ENCODE results near the gene MT1A. TPM values are rescaled to one million over a fixed set of nuclear protein-coding genes. Genes with fewer than 3 reads are reported as not detected.

MT1A gene
- total and polyA plus RNA-seq, 2 donors (not counting 3 experiments of a cell fraction or from before 2014, with no cell fraction given), result 6.5 to 8.4 TPM

DNA sequence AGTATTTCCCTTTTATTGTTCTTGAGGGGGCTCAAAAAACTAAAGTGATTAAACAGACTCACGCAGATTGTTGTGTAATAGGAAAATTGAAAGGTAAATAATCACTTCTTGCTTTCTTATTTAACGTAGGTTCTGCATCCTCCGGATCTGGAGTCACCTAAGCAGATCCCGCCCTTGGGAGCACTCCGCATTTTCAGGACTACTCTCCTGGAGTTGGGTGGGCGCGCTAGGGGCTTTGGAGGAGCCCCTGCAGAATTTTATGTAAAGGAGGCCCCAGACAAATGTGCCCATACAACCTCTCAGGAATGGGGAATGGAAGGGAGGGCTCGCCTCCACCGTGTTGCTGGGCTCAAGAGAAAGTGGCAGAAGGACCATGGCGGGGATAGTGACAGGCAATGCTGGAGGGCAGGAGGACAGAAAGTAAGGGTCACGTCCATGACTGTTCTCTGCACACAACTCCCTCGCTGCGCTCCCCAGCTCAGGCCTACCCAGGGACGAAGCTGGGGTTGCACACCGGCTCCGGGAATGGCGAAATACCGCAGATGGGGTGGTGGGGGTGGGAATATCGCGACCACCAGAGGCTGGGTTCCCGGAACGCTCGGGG, 21.8 kb upstream of the MT1A start:
- dilution Hi-C loops (cut with MboI; ENCODE audit: extremely low pct_ligation_motif_present, low sequenced_read_pairs) (no loop called here), intact Hi-C loops (cut with micrococcal nuclease) (no loop called here)
- Histone ChIP-seq H3K9me3 (replicated peaks; ENCODE audit: control insufficient read depth, insufficient read depth, low read length) (no peaks in the 10 kb centered on the region), H2AFZ (ENCODE audit: low read depth, low read length) (peak overlapping the region; percentile 97), H3K79me2 (ENCODE audit: control insufficient read depth, insufficient read depth, low read length) (peaks cover 14% of the 10 kb centered on the region), H3K4me3 (replicated peaks in 1 of 3; ENCODE audit: insufficient read depth in 1 of 3, low read depth in 1 of 3, low read length in 3 of 3) (peak overlapping the region in 2 of 3 experiments; percentile 31 to 41), H3K36me3 (ENCODE audit: control insufficient read depth in 2 of 2, extremely low read depth in 1 of 2, insufficient read depth in 2 of 2, low read length in 2 of 2) (no peaks in the 10 kb centered on the region), H4K20me1 (replicated peaks; ENCODE audit: control insufficient read depth, extremely low read depth, insufficient read depth, low read length) (no peaks in the 10 kb centered on the region), H3K27me3 (ENCODE audit: control insufficient read depth in 2 of 2, insufficient read depth in 2 of 2, low read length in 2 of 2) (no peaks in the 10 kb centered on the region), H3K27ac (ENCODE audit: insufficient read depth, low read depth, low read length) (peak overlapping the region; percentile 19), H3K9me1 (replicated peaks; ENCODE audit: control insufficient read depth, extremely low read depth, insufficient read depth, low read length) (no peaks in the 10 kb centered on the region), H3K9ac (replicated peaks; ENCODE audit: extremely low read depth, insufficient read depth, low read length) (no peak overlapping the region), H3K4me1 (ENCODE audit: control insufficient read depth, extremely low read depth, insufficient read depth, low read length) (peaks cover 58% of the 10 kb centered on the region), H3K4me2 (ENCODE audit: insufficient read depth, low read length) (peak overlapping the region; percentile 93)
- no TSS peak for BruUV-seq (replicated peaks)
- DNase-seq (ENCODE audit: low read depth, low spot score) (no peak), FAIRE-seq (no peak)
- TF ChIP-seq POLR2A (IDR thresholded peaks at IDR 0.05; ENCODE audit: low read depth, low read length), result no peak
- TF ChIP-seq, protein P1, sequence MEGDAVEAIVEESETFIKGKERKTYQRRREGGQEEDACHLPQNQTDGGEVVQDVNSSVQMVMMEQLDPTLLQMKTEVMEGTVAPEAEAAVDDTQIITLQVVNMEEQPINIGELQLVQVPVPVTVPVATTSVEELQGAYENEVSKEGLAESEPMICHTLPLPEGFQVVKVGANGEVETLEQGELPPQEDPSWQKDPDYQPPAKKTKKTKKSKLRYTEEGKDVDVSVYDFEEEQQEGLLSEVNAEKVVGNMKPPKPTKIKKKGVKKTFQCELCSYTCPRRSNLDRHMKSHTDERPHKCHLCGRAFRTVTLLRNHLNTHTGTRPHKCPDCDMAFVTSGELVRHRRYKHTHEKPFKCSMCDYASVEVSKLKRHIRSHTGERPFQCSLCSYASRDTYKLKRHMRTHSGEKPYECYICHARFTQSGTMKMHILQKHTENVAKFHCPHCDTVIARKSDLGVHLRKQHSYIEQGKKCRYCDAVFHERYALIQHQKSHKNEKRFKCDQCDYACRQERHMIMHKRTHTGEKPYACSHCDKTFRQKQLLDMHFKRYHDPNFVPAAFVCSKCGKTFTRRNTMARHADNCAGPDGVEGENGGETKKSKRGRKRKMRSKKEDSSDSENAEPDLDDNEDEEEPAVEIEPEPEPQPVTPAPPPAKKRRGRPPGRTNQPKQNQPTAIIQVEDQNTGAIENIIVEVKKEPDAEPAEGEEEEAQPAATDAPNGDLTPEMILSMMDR (IDR thresholded peaks at IDR 0.05; ENCODE audit: extremely low read depth in 1 of 2, insufficient read depth in 1 of 2, low read depth in 1 of 2, low read length in 2 of 2), result no peak
- no peak for TF ChIP-seq FOS (IDR thresholded peaks at IDR 0.05; ENCODE audit: borderline replicate concordance, insufficient read depth, low read length)
- TF ChIP-seq, protein P2, sequence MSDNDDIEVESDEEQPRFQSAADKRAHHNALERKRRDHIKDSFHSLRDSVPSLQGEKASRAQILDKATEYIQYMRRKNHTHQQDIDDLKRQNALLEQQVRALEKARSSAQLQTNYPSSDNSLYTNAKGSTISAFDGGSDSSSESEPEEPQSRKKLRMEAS (IDR thresholded peaks at IDR 0.05; ENCODE audit: insufficient read depth, insufficient read length), result no peak
- no peak for TF ChIP-seq GATA2 (IDR thresholded peaks at IDR 0.05; ENCODE audit: insufficient read depth, insufficient read length, low read depth, low read length)
- no peak for TF ChIP-seq POLR2AphosphoS5 (IDR thresholded peaks at IDR 0.05; ENCODE audit: insufficient read depth, low read depth, low read length)
- no peak for TF ChIP-seq MYC (IDR thresholded peaks at IDR 0.05; ENCODE audit: low read depth, low read length)
- no peak for TF ChIP-seq JUN (IDR thresholded peaks at IDR 0.05; ENCODE audit: borderline replicate concordance, insufficient read depth, insufficient read length, low read depth)
- TF ChIP-seq EZH2 (IDR thresholded peaks at IDR 0.05; ENCODE audit: borderline replicate concordance, low read depth, low read length, severe bottlenecking), result no peak
- CTCF ChIA-PET, result interaction anchor here (1.0 to 2.3 kb wide), 5 partner anchors 10 to 85 kb away, joined by 4 to 10 read pairs (median 6); no protein-coding TSS in a partner anchor
- POLR2A ChIA-PET, result interaction anchor here (1.5 to 1.8 kb wide), 3 partner anchors 8 to 10 kb away, joined by 6 to 11 read pairs (median 8); partner anchors contain the start of genes MT1E and MT2A
